Neural crest cell (in vitro differentiated cells): Measurements from ENCODE around the gene CDH23. TPM values are rescaled to one million over a fixed set of nuclear protein-coding genes. Genes with fewer than 3 reads are reported as not detected.

ENCODE experiments used
- DNase-seq: peaks from one replicate; pipeline ENCODE4 v3.0.0; 2021; ENCODE audit warnings: low read depth, mixed read lengths, low spot score
- H3K27ac Mint-ChIP-seq: one replicate; pipeline ENCODE4 v1.8.0; 2021; ENCODE audit warnings: mild to moderate bottlenecking, mixed read lengths; ENCODE audit not compliant: unreplicated experiment
- H3K27me3 Mint-ChIP-seq: 2 replicates; pipeline ENCODE4 v1.8.0; 2021; ENCODE audit warnings: low read depth, mild to moderate bottlenecking, mixed read lengths
- H3K36me3 Mint-ChIP-seq: 2 replicates; pipeline ENCODE4 v1.8.0; 2021; ENCODE audit warnings: low read depth, mild to moderate bottlenecking, mixed read lengths
- H3K4me1 Mint-ChIP-seq: 2 replicates; pipeline ENCODE4 v1.8.0; 2021; ENCODE audit warnings: mixed read lengths
- H3K4me3 Mint-ChIP-seq: one replicate; pipeline ENCODE4 v1.8.0; 2021; ENCODE audit warnings: mild to moderate bottlenecking, mixed read lengths
- H3K9me3 Mint-ChIP-seq: 2 replicates; pipeline ENCODE4 v1.8.0; 2021; ENCODE audit warnings: mixed read lengths
- CTCF ChIP-seq: fragments of 200-600 bp; sonication (generic); conservative IDR thresholded peaks from 2 replicates; pipeline ENCODE4 v1.5.0; 2021; ENCODE audit warnings: antibody characterized with exemption, mild to moderate bottlenecking
- total RNA-seq: library from RNA; stranded (reverse); gene quantifications from 2 replicates; pipeline ENCODE4 v1.2.1, GENCODE V29; 2021

CDH23 gene
- total RNA-seq, 1 donor from 2014 or later: 2.6 TPM

- Mint-ChIP-seq H3K4me3 (no peak overlapping the region), H3K27ac (no peak overlapping the region), H3K9me3 (no peaks in the 10 kb centered on the region), H3K4me1 (peaks cover 7% of the 10 kb centered on the region), H3K27me3 (no peaks in the 10 kb centered on the region), H3K36me3 (no peaks in the 10 kb centered on the region)
- no peak for TF ChIP-seq CTCF
- no peak for DNase-seq
Observed at GRCh38 chr10:71578069-71578468, 181.3 kb downstream of the CDH23 start.

GRCh38 chr10:71579668-71580067, 182.9 kb downstream of the CDH23 start:
- peaks cover 7% of the 10 kb centered on the region for H3K4me1 Mint-ChIP-seq
- H3K27ac Mint-ChIP-seq: no peak overlapping the region
- H3K4me3 Mint-ChIP-seq: no peak overlapping the region
- no peaks in the 10 kb centered on the region for H3K36me3 Mint-ChIP-seq
- TF ChIP-seq CTCF: no peak
- no peaks in the 10 kb centered on the region for H3K27me3 Mint-ChIP-seq
- no peak for DNase-seq
- no peaks in the 10 kb centered on the region for H3K9me3 Mint-ChIP-seq

GRCh38 chr10:71580415-71580814, 183.7 kb downstream of the CDH23 start:
- Mint-ChIP-seq H3K4me3 (no peak overlapping the region), H3K4me1 (peaks cover 7% of the 10 kb centered on the region), H3K9me3 (no peaks in the 10 kb centered on the region), H3K27me3 (no peaks in the 10 kb centered on the region), H3K27ac (no peak overlapping the region), H3K36me3 (no peaks in the 10 kb centered on the region)
- TF ChIP-seq CTCF: no peak
- no peak for DNase-seq

- TF ChIP-seq CTCF: no peak
- Mint-ChIP-seq H3K36me3 (no peaks in the 10 kb centered on the region), H3K4me3 (no peak overlapping the region), H3K4me1 (peaks cover 7% of the 10 kb centered on the region), H3K27me3 (no peaks in the 10 kb centered on the region), H3K27ac (no peak overlapping the region), H3K9me3 (no peaks in the 10 kb centered on the region)
- DNase-seq: no peak
Observed at GRCh38 chr10:71580926-71581325, 184.2 kb downstream of the CDH23 start.

- no peaks in the 10 kb centered on the region for H3K27me3 Mint-ChIP-seq
- H3K36me3 Mint-ChIP-seq: no peaks in the 10 kb centered on the region
- H3K9me3 Mint-ChIP-seq: no peaks in the 10 kb centered on the region
- no peak overlapping the region for H3K27ac Mint-ChIP-seq
- H3K4me1 Mint-ChIP-seq: peaks cover 7% of the 10 kb centered on the region
- H3K4me3 Mint-ChIP-seq: no peak overlapping the region
- DNase-seq: no peak
- TF ChIP-seq CTCF: no peak
Observed at GRCh38 chr10:71581376-71581775, 184.7 kb downstream of the CDH23 start.

GRCh38 chr10:71582019-71582418, 185.3 kb downstream of the CDH23 start:
- Mint-ChIP-seq H3K4me1 (peaks cover 7% of the 10 kb centered on the region), H3K4me3 (no peak overlapping the region), H3K36me3 (no peaks in the 10 kb centered on the region), H3K27me3 (no peaks in the 10 kb centered on the region), H3K27ac (no peak overlapping the region), H3K9me3 (no peaks in the 10 kb centered on the region)
- TF ChIP-seq CTCF: no peak
- peak; percentile 45 for DNase-seq
